ENCODE results near the gene TLR4. TPM values are rescaled to one million over a fixed set of nuclear protein-coding genes. Genes with fewer than 3 reads are reported as not detected.

Gene TLR4
- polyA plus RNA-seq, 1 donor from 2014 or later, result 0.07 TPM

GRCh38 chr9:117744856-117745389 lies 40.7 kb downstream of the TLR4 start:
- H3K79me2 ChIP-seq (replicated peaks; ENCODE audit: insufficient read depth, low read length), result no peaks in the 10 kb centered on the region
- no peaks in the 10 kb centered on the region for H3K36me3 ChIP-seq (ENCODE audit: insufficient read depth, low read length)
- no peak overlapping the region for H2AFZ ChIP-seq (ENCODE audit: low read depth, low read length)
- TF ChIP-seq EZH2 (IDR thresholded peaks at IDR 0.05; ENCODE audit: borderline replicate concordance, insufficient read depth, low read length, poor library complexity, severe bottlenecking) (no peak), MXI1 (conservative IDR thresholded peaks at IDR 0.05; ENCODE audit: poor library complexity, severe bottlenecking) (no peak), EP300 (conservative IDR thresholded peaks at IDR 0.05; ENCODE audit: poor library complexity, severe bottlenecking) (no peak), SMC3 (conservative IDR thresholded peaks at IDR 0.05; ENCODE audit: poor library complexity) (no peak)
- no peaks in the 10 kb centered on the region for H3K9me3 ChIP-seq (ENCODE audit: low read length)
- H3K27ac ChIP-seq (ENCODE audit: low read length), result no peak overlapping the region
- no peak overlapping the region for H3K4me3 ChIP-seq (ENCODE audit: low read length)
- no peaks in the 10 kb centered on the region for H4K20me1 ChIP-seq (ENCODE audit: insufficient read depth)
- no peaks in the 10 kb centered on the region for H3K27me3 ChIP-seq (ENCODE audit: insufficient read depth, low read depth, low read length)
- no peak overlapping the region for H3K4me2 ChIP-seq (ENCODE audit: low read length)
- no peak overlapping the region for H3K9ac ChIP-seq (ENCODE audit: low read length)
- H3F3A ChIP-seq (ENCODE audit: insufficient read depth, low read length, poor library complexity, severe bottlenecking), result peaks cover 6% of the 10 kb centered on the region
- no peaks in the 10 kb centered on the region for H3K9me2 ChIP-seq (ENCODE audit: insufficient read depth, low read length)

GRCh38 chr9:117745598-117745997 lies 41.4 kb downstream of the TLR4 start:
- H3K27ac ChIP-seq (ENCODE audit: low read length), result no peak overlapping the region
- H2AFZ ChIP-seq (ENCODE audit: low read depth, low read length), result no peak overlapping the region
- no peaks in the 10 kb centered on the region for H3K9me3 ChIP-seq (ENCODE audit: low read length)
- no peak overlapping the region for H3K4me2 ChIP-seq (ENCODE audit: low read length)
- no peak overlapping the region for H3K9ac ChIP-seq (ENCODE audit: low read length)
- H3K4me3 ChIP-seq (ENCODE audit: low read length), result no peak overlapping the region
- H3K36me3 ChIP-seq (ENCODE audit: insufficient read depth, low read length), result no peaks in the 10 kb centered on the region
- peaks cover 6% of the 10 kb centered on the region for H3F3A ChIP-seq (ENCODE audit: insufficient read depth, low read length, poor library complexity, severe bottlenecking)
- no peaks in the 10 kb centered on the region for H3K79me2 ChIP-seq (replicated peaks; ENCODE audit: insufficient read depth, low read length)
- H3K9me2 ChIP-seq (ENCODE audit: insufficient read depth, low read length), result no peaks in the 10 kb centered on the region
- TF ChIP-seq RAD21 (conservative IDR thresholded peaks at IDR 0.05) (no peak), EZH2 (IDR thresholded peaks at IDR 0.05; ENCODE audit: borderline replicate concordance, insufficient read depth, low read length, poor library complexity, severe bottlenecking) (no peak), TAF1 (IDR thresholded peaks at IDR 0.05; ENCODE audit: low read depth) (no peak), REST (IDR thresholded peaks at IDR 0.05; ENCODE audit: borderline replicate concordance) (no peak), SMC3 (conservative IDR thresholded peaks at IDR 0.05; ENCODE audit: poor library complexity) (no peak), EP300 (conservative IDR thresholded peaks at IDR 0.05; ENCODE audit: poor library complexity, severe bottlenecking) (no peak), CTCF (IDR thresholded peaks at IDR 0.05; ENCODE audit: poor library complexity, severe bottlenecking) (no peak), POLR2AphosphoS5 (IDR thresholded peaks at IDR 0.05) (no peak), MXI1 (conservative IDR thresholded peaks at IDR 0.05; ENCODE audit: poor library complexity, severe bottlenecking) (no peak)
- no peaks in the 10 kb centered on the region for H3K27me3 ChIP-seq (ENCODE audit: insufficient read depth, low read depth, low read length)
- H4K20me1 ChIP-seq (ENCODE audit: insufficient read depth), result no peaks in the 10 kb centered on the region

All from neural cell (in vitro differentiated cells).